GM18519 (cell line): ENCODE results near the gene CCDC7.
"Not testable (repeated sequence)": the region's sequence is repeated elsewhere in the genome, so short reads cannot be mapped to it uniquely, and the experiment has no call there.

ENCODE experiments used
- ATAC-seq: cut with Tn5 transposase; IDR thresholded peaks from one replicate; pipeline ENCODE4 v1.9.1; 2021; ENCODE audit warnings: mild to moderate bottlenecking, moderate library complexity; ENCODE audit not compliant: unreplicated experiment, low FRiP score

The CCDC7 gene

DNA sequence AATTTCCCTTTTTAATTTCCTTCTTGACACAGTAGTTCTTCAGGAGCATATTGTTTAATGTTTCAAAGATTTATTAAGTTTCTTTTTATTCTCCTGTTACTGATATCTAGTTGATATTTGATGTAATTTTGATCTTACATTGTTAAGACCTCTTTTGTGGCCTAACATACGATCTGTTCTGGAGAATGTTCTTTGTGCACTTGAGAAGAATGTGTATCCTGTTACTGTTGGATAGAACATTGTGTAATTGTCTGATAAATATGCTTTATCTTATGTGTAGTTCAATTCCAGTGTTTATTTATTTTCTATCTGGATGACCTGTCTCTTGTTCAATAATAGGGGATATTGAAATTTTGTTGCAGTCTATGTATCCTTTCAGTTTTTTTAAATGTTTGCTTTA lies 405.4 kb downstream of the CCDC7 start:
- ATAC-seq = no peak

DNA sequence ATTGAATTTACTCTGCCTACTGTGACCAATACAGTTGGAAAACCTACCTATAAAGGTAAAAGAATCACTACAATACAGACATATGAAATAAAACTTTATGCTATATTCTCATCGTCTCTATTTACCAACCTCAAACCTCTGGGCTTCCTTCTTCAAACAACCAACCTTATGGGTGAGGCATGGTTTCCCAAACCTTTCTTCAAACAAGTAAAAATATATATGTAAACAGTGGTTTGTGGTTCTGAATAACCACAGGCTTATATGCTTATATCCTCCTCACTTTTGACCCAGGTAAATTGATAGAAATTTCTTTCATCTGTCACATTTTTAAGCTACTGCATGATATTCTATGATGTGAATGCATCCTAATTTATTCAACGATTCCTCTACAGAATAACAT lies 408.5 kb downstream of the CCDC7 start:
- no peak for ATAC-seq

GRCh38 chr10:32865170-32865569 lies 419.2 kb downstream of the CCDC7 start:
- no peak for ATAC-seq

- ATAC-seq = no peak
Measured at GRCh38 chr10:32877915-32878314, 432.0 kb downstream of the CCDC7 start.

- ATAC-seq = no peak
Measured at GRCh38 chr10:32878646-32879045, 432.7 kb downstream of the CCDC7 start.

GRCh38 chr10:32882076-32882475 lies 436.1 kb downstream of the CCDC7 start:
- no peak for ATAC-seq

DNA sequence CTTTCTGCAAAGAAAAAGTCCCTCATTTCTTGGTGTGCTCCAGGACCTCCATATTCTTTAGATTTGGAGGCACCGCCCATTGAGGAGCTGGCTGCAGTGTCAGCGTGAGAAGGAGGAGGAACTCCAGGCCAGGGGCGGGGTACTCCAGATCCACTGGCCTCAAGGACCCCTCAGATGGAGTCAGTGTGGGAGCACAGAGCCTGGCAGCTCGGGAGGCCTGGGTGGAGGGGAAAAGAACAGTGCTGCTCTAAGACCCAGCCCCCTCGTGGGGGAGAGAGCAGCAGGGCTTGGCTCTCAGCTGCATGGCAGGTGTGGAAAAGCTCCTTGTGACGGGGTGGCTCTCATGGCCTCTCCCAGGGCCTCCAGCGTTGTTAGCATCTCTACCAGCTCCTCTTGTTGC lies 441.5 kb downstream of the CCDC7 start:
- no peak for ATAC-seq

GRCh38 chr10:32888161-32888927 lies 442.4 kb downstream of the CCDC7 start:
- ATAC-seq = no peak

- no peak for ATAC-seq
Measured at GRCh38 chr10:32889631-32890212, 443.8 kb downstream of the CCDC7 start.

GRCh38 chr10:32890444-32890843 lies 444.5 kb downstream of the CCDC7 start:
- ATAC-seq = no peak

DNA sequence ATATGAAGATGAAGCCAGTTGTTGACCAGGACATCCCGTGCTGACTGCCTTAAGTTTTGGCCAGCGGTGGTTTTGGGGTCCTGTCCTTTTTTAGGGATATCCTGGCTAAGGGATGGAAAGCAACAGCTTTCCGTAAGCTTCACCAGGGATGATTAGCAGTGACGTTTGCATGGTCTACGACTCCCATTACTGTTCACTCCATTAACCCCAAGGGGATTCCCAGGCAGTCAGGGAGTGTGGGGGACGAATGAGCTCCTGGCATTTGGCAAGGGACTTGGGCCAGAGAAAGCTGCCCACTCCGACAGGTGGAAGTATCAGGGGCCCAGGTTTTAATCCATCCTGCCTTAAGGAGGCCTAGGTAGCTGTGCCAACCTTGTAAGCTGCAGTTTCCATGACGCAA lies 445.3 kb downstream of the CCDC7 start:
- ATAC-seq = no peak

- no peak for ATAC-seq
Measured at GRCh38 chr10:32893434-32893833, 447.5 kb downstream of the CCDC7 start.

DNA sequence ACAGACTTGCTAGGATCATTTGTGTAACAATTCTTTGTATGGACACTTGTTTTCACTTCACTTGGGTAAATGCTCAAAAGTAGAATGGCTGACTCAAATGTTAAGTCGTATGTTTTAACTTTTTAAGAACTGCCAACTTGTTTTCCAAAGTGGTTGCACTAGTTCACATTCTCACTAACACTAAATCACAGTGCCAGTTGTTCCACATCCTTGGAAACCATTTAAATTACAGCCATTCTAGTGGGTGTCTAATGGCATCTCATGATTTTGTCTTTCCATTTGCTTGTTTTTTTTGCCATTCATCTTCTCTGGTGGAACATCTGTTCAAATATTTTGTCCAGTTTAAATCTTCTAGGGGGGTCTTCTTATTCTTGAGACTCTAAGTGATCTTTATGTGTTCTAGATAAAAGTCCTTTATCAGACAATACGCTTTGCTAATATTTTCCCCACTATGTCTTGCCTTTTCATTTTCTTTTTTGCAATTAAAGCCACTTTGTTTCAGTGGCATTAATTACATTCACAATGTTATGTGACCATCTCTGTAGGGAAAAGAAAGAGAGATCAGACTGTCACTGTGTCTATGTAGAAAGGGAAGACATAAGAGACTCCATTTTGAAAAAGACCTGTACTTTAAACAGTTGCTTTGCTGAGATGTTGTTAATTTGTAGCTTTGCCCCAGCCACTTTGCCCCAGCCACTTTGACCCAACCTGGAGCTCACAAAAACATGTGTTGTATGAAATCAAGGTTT lies 448.1 kb downstream of the CCDC7 start:
- ATAC-seq = no peak

GRCh38 chr10:32895200-32895968 lies 449.4 kb downstream of the CCDC7 start:
- not testable (repeated sequence) for ATAC-seq

GRCh38 chr10:32901815-32902214 lies 455.9 kb downstream of the CCDC7 start:
- no peak for ATAC-seq

DNA sequence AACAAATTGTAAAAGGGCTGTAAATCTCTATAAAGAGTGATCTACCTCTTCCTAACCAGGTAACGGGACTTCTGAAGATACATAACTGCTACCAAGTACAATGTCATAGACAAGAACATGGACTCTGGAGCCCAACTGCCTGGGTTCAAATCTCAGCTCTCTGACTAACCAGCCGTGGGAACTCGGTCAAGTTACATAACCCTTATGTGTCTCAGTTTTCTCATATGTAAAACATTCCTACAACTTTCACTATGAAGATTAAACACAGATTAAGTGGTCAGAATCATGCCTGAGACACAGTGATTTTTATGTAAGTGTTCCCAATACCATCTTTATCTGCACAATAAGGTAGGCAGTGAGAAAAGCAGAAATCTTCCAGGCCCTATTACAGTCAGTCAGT lies 459.5 kb downstream of the CCDC7 start:
- no peak for ATAC-seq

DNA sequence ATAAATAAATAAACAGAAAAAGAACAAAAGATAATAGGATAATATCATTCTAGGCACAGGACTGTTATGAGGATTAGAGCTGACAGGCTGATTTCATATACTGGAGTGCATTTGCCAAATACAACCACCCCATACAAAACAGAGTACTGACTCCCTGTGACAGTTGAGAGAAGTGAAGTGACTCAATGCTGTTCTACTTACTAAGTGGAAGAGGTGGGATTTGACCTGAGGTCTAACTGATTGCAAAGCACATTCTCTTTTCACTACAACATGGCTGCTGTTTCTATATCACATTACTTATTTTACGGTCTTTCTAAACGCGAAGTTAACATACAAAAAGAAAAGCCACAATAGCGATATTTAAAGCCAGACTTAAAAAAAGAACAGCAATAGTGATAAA lies 460.7 kb downstream of the CCDC7 start:
- no peak for ATAC-seq

GRCh38 chr10:32909456-32909855 lies 463.5 kb downstream of the CCDC7 start:
- no peak for ATAC-seq

GRCh38 chr10:32909970-32910369 lies 464.0 kb downstream of the CCDC7 start:
- ATAC-seq = not testable (repeated sequence)

GRCh38 chr10:32911285-32912016 lies 465.5 kb downstream of the CCDC7 start:
- no peak for ATAC-seq
